Keratinocyte (primary cell): ENCODE results near the gene WWC1. TPM values are rescaled to one million over a fixed set of nuclear protein-coding genes. Genes with fewer than 3 reads are reported as not detected.
"Not testable (repeated sequence)": the region's sequence is repeated elsewhere in the genome, so short reads cannot be mapped to it uniquely, and the experiment has no call there.

Source experiments
- DNase-seq: peaks from one replicate; pipeline ENCODE4 v3.0.0-alpha.2; 2011; ENCODE audit warnings: low read depth, missing footprints, low spot score
- FAIRE-seq: peaks from 2 replicates; lab custom pipeline; 2011; peaks lifted over from hg19 to GRCh38; lab: Jason Lieb, UNC
- H2AFZ ChIP-seq: 2 replicates; pipeline ENCODE4 v1.6.0; 2012; ENCODE audit warnings: low read length, control low read depth, inconsistent platforms; ENCODE audit not compliant: control insufficient read depth
- H3K27ac ChIP-seq: 2 replicates; pipeline ENCODE4 v1.5.1; 2011; ENCODE audit warnings: low read length; ENCODE audit not compliant: control insufficient read depth, insufficient read depth
- H3K27me3 ChIP-seq: 3 replicates; pipeline ENCODE4 v1.6.0; 2011; ENCODE audit warnings: low read length; ENCODE audit not compliant: control insufficient read depth, insufficient read depth; ENCODE audit errors: extremely low read depth
- H3K36me3 ChIP-seq, 2 experiments: 2 replicates in 1 of 2; 3 replicates in 1 of 2; pipeline ENCODE4 v1.5.1; 2011; ENCODE audit warnings: low read length in 2 of 2, mild to moderate bottlenecking in 1 of 2; ENCODE audit not compliant: control insufficient read depth in 2 of 2, insufficient read depth in 2 of 2; ENCODE audit errors: extremely low read depth in 1 of 2
- H3K4me1 ChIP-seq: 3 replicates; pipeline ENCODE4 v1.5.1; 2011; ENCODE audit warnings: low read length; ENCODE audit not compliant: control insufficient read depth, insufficient read depth; ENCODE audit errors: extremely low read depth
- H3K4me2 ChIP-seq: 3 replicates; pipeline ENCODE4 v1.6.0; 2011; ENCODE audit warnings: low read depth, low read length; ENCODE audit not compliant: control insufficient read depth, insufficient read depth; ENCODE audit errors: extremely low read depth
- H3K4me3 ChIP-seq, 3 experiments: fragments of 200-600 bp in 1 of 3; sonication (generic) in 1 of 3; 2 replicates in 2 of 3; 3 replicates in 1 of 3; pipeline ENCODE4 v1.5.1; 2011 to 2016; ENCODE audit warnings: low read length in 3 of 3, mild to moderate bottlenecking in 3 of 3, control low read depth in 2 of 3, inconsistent platforms in 1 of 3, low read depth in 1 of 3, mixed read lengths in 1 of 3, mixed run types in 1 of 3, moderate library complexity in 1 of 3; ENCODE audit not compliant: control insufficient read depth in 2 of 3, insufficient read depth in 2 of 3; ENCODE audit errors: extremely low read depth in 1 of 3
- H3K79me2 ChIP-seq: 2 replicates; pipeline ENCODE4 v1.6.0; 2012; ENCODE audit warnings: low read length; ENCODE audit not compliant: control insufficient read depth, insufficient read depth
- H3K9ac ChIP-seq: 3 replicates; pipeline ENCODE4 v1.6.0; 2011; ENCODE audit warnings: low read length; ENCODE audit not compliant: control insufficient read depth, insufficient read depth; ENCODE audit errors: extremely low read depth
- H3K9me1 ChIP-seq: 3 replicates; pipeline ENCODE4 v1.6.0; 2011; ENCODE audit warnings: low read length; ENCODE audit not compliant: control insufficient read depth, insufficient read depth; ENCODE audit errors: extremely low read depth
- H3K9me3 ChIP-seq: 2 replicates; pipeline ENCODE4 v1.5.1; 2012; ENCODE audit warnings: low read depth, low read length; ENCODE audit not compliant: control insufficient read depth
- H4K20me1 ChIP-seq: 3 replicates; pipeline ENCODE4 v1.6.0; 2011; ENCODE audit warnings: low read length; ENCODE audit not compliant: control insufficient read depth, insufficient read depth; ENCODE audit errors: extremely low read depth
- EZH2 ChIP-seq: IDR thresholded peaks from one replicate; pipeline ENCODE4 v1.6.1; 2012; ENCODE audit warnings: inconsistent platforms, mild to moderate bottlenecking, low read length, moderate library complexity
- dilution Hi-C: fragments of 300-500 bp; cut with MboI; formaldehyde crosslinking; loops from one replicate; pipeline ENCODE4 v1.7.0; 2020; ENCODE audit warnings: low sequenced_read_pairs; ENCODE audit not compliant: extremely low pct_ligation_motif_present
- polyA plus RNA-seq, 5 experiments: library from polyadenylated mRNA; depleted of rRNA in 3 of 5; stranded (reverse) in 3 of 5; stranded (forward) in 1 of 5; unstranded in 1 of 5; fragments of >200 nt; gene quantifications; 1 replicate in 1 of 5; 2 replicates in 3 of 5; 3 replicates in 1 of 5; pipeline versions ENCODE4 v1.2.1 to v1.2.3, GENCODE V29; 2011 to 2012; ENCODE audit warnings: missing spikeins in 2 of 5, low read depth in 1 of 5, low replicate concordance in 1 of 5
- TF ChIP-seq, protein P1 (sequence below), 3 experiments: IDR thresholded peaks in 1 of 3; conservative IDR thresholded peaks in 1 of 3; optimal IDR thresholded peaks in 1 of 3; 2 replicates in 2 of 3; 3 replicates in 1 of 3; pipeline versions ENCODE3 to v1.5.1; 2011; ENCODE audit warnings: low read length in 3 of 3, mild to moderate bottlenecking in 3 of 3, moderate library complexity in 2 of 3, control low read depth in 1 of 3, inconsistent platforms in 1 of 3; ENCODE audit not compliant: insufficient read depth in 2 of 3; ENCODE audit errors: extremely low read depth in 1 of 3

The WWC1 gene
- polyA plus RNA-seq, 1 donor (not counting 4 experiments of a cell fraction or from before 2014, with no cell fraction given), result 19.8 TPM

DNA sequence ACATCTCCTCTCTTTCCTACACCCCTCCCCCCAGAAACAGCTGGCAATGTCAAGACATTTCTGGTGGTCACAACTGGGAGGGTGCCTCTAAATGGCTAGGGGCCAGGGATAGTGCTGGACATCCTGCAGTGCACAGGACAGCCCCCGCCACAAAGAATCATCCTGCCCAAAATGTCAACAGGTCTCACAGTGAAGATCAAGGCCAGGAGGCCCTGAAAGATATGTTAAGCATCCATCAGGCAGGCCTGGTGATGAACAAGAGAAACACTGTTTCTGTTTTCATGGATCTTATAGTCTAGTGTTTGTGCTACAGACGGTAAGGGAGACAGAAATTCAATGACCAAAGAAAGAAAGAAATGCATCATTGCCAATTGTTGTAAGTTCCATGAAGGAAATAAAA is 45.9 kb downstream of the WWC1 start:
- peaks cover 55% of the 10 kb centered on the region for H3K79me2 ChIP-seq

GRCh38 chr5:168339109-168339771 is 47.8 kb downstream of the WWC1 start:
- Histone ChIP-seq H3K9me1 (peaks cover 2% of the 10 kb centered on the region), H3K9ac (no peak overlapping the region), H3K4me2 (no peak overlapping the region), H3K27ac (no peak overlapping the region), H2AFZ (no peak overlapping the region), H3K9me3 (no peaks in the 10 kb centered on the region), H3K4me1 (peaks cover 24% of the 10 kb centered on the region), H4K20me1 (no peaks in the 10 kb centered on the region), H3K4me3 (no peak overlapping the region), H3K27me3 (no peaks in the 10 kb centered on the region), H3K79me2 (peaks cover 51% of the 10 kb centered on the region), H3K36me3 (peaks cover 0 to 3% of the 10 kb centered on the region in 2 experiments)
- DNase-seq (no peak), FAIRE-seq (no peak)
- no peak for TF ChIP-seq EZH2
- TF ChIP-seq, protein P1, sequence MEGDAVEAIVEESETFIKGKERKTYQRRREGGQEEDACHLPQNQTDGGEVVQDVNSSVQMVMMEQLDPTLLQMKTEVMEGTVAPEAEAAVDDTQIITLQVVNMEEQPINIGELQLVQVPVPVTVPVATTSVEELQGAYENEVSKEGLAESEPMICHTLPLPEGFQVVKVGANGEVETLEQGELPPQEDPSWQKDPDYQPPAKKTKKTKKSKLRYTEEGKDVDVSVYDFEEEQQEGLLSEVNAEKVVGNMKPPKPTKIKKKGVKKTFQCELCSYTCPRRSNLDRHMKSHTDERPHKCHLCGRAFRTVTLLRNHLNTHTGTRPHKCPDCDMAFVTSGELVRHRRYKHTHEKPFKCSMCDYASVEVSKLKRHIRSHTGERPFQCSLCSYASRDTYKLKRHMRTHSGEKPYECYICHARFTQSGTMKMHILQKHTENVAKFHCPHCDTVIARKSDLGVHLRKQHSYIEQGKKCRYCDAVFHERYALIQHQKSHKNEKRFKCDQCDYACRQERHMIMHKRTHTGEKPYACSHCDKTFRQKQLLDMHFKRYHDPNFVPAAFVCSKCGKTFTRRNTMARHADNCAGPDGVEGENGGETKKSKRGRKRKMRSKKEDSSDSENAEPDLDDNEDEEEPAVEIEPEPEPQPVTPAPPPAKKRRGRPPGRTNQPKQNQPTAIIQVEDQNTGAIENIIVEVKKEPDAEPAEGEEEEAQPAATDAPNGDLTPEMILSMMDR (optimal IDR thresholded peaks at IDR 0.05 in 1 of 3, IDR thresholded peaks at IDR 0.05 in 1 of 3, conservative IDR thresholded peaks at IDR 0.05 in 1 of 3; ENCODE audit: extremely low read depth in 1 of 3, insufficient read depth in 2 of 3, low read length in 3 of 3), result peak in 1 of 3 experiments; percentile 50
- dilution Hi-C loops, result no loop called here

More for the DNA sequence above, 45.9 kb downstream of the WWC1 start:
- no peak overlapping the region for H3K9ac ChIP-seq
- peaks cover 1% of the 10 kb centered on the region for H3K9me1 ChIP-seq
- DNase-seq (no peak), FAIRE-seq (no peak)
- TF ChIP-seq, protein P1 (optimal IDR thresholded peaks at IDR 0.05 in 1 of 3, IDR thresholded peaks at IDR 0.05 in 1 of 3, conservative IDR thresholded peaks at IDR 0.05 in 1 of 3; ENCODE audit: extremely low read depth in 1 of 3, insufficient read depth in 2 of 3, low read length in 3 of 3), result no peak
- TF ChIP-seq EZH2, result no peak
- no peaks in the 10 kb centered on the region for H3K27me3 ChIP-seq
- no peak overlapping the region for H3K4me2 ChIP-seq
- peaks cover 0 to under 1% of the 10 kb centered on the region in 2 experiments for H3K36me3 ChIP-seq
- dilution Hi-C loops, result no loop called here
- no peak overlapping the region for H3K27ac ChIP-seq
- H4K20me1 ChIP-seq, result no peaks in the 10 kb centered on the region
- no peak overlapping the region for H2AFZ ChIP-seq
- H3K4me1 ChIP-seq, result peaks cover 19% of the 10 kb centered on the region
- H3K9me3 ChIP-seq, result no peaks in the 10 kb centered on the region
- no peak overlapping the region for H3K4me3 ChIP-seq

- H3K36me3 ChIP-seq, H3K9ac ChIP-seq, dilution Hi-C loops, H3K4me3 ChIP-seq, H2AFZ ChIP-seq, DNase-seq, H3K27ac ChIP-seq, H3K9me3 ChIP-seq, H3K9me1 ChIP-seq, H4K20me1 ChIP-seq, H3K27me3 ChIP-seq, FAIRE-seq, H3K4me2 ChIP-seq: not testable (repeated sequence)
- peaks cover 24% of the 10 kb centered on the region for H3K4me1 ChIP-seq
- peaks cover 48% of the 10 kb centered on the region for H3K79me2 ChIP-seq
These were observed 48.3 kb downstream of the WWC1 start for GRCh38 chr5:168339772-168340140.
